IgD-negative memory B cell (primary cell): ENCODE measurements around the gene IGLL1. TPM values are rescaled to one million over a fixed set of nuclear protein-coding genes. Genes with fewer than 3 reads are reported as not detected.
A peak's percentile ranks its signal among the peaks of the same experiment; 100 is the strongest.
"Not testable (repeated sequence)": the region's sequence is repeated elsewhere in the genome, so short reads cannot be mapped to it uniquely, and the experiment has no call there.

ENCODE experiments used
- H3K27ac Mint-ChIP-seq, 3 donors: one replicate each; pipeline ENCODE4 v1.8.0; 2020 to 2022; ENCODE audit warnings: mild to moderate bottlenecking in 3 of 3, mixed read lengths in 3 of 3, moderate library complexity in 1 of 3
- H3K27me3 Mint-ChIP-seq: one replicate; pipeline ENCODE4 v1.8.0; 2021; ENCODE audit warnings: mixed read lengths
- H3K36me3 Mint-ChIP-seq: one replicate; pipeline ENCODE4 v1.8.0; 2020; ENCODE audit warnings: mild to moderate bottlenecking, mixed read lengths
- H3K4me1 Mint-ChIP-seq, 3 donors: one replicate each; pipeline ENCODE4 v1.8.0; 2020 to 2022; ENCODE audit warnings: mixed read lengths in 3 of 3, mild to moderate bottlenecking in 1 of 3
- H3K4me3 Mint-ChIP-seq, 4 donors: one replicate each; pipeline ENCODE4 v1.8.0; 2020 to 2022; ENCODE audit warnings: mild to moderate bottlenecking in 4 of 4, mixed read lengths in 4 of 4, moderate library complexity in 3 of 4
- H3K9me3 Mint-ChIP-seq, 3 donors: one replicate each; pipeline ENCODE4 v1.8.0; 2020 to 2021; ENCODE audit warnings: mixed read lengths in 3 of 3, mild to moderate bottlenecking in 1 of 3
- polyA plus RNA-seq: library from polyadenylated mRNA; unstranded; fragments of 300-500 nt; fragmentation: Illumina TruSeq; gene quantifications from one replicate; pipeline ENCODE4 v1.2.3, GENCODE V29; 2021

The IGLL1 gene
- polyA plus RNA-seq, 1 donor from 2014 or later: not detected

GRCh38 chr22:23557467-23557866 is 22.6 kb downstream of the IGLL1 start:
- Mint-ChIP-seq H3K27me3 (peaks cover 13% of the 10 kb centered on the region), H3K4me1 (no peaks in the 10 kb centered on the region), H3K9me3 (no peaks in the 10 kb centered on the region), H3K36me3 (no peaks in the 10 kb centered on the region), H3K27ac (no peak overlapping the region), H3K4me3 (no peak overlapping the region)

- Mint-ChIP-seq H3K27me3 (peaks cover 10% of the 10 kb centered on the region), H3K9me3 (no peaks in the 10 kb centered on the region), H3K27ac (no peak overlapping the region), H3K36me3 (no peaks in the 10 kb centered on the region), H3K4me1 (no peaks in the 10 kb centered on the region), H3K4me3 (no peak overlapping the region)
These were observed 23.1 kb downstream of the IGLL1 start for GRCh38 chr22:23557036-23557435.

- H3K4me1 Mint-ChIP-seq: no peaks in the 10 kb centered on the region
- H3K4me3 Mint-ChIP-seq: no peak overlapping the region
- no peaks in the 10 kb centered on the region for H3K36me3 Mint-ChIP-seq
- H3K27me3 Mint-ChIP-seq: peaks cover 9% of the 10 kb centered on the region
- H3K27ac Mint-ChIP-seq: peak overlapping the region in 1 of 3 donors; percentile 74
- no peaks in the 10 kb centered on the region for H3K9me3 Mint-ChIP-seq
These were observed 24.0 kb downstream of the IGLL1 start for GRCh38 chr22:23556026-23556620.

- H3K27me3 Mint-ChIP-seq: peaks cover 9% of the 10 kb centered on the region
- H3K36me3 Mint-ChIP-seq: no peaks in the 10 kb centered on the region
These were observed 25.0 kb downstream of the IGLL1 start for GRCh38 chr22:23555118-23555517.

GRCh38 chr22:23553924-23554870 is 25.9 kb downstream of the IGLL1 start:
- Mint-ChIP-seq H3K27me3 (peaks cover 9% of the 10 kb centered on the region), H3K36me3 (no peaks in the 10 kb centered on the region), H3K4me1 (no peaks in the 10 kb centered on the region), H3K4me3 (no peak overlapping the region), H3K9me3 (no peaks in the 10 kb centered on the region), H3K27ac (no peak overlapping the region)

More at GRCh38 chr22:23555118-23555517, 25.0 kb downstream of the IGLL1 start:
- Mint-ChIP-seq H3K4me1 (no peaks in the 10 kb centered on the region), H3K27ac (no peak overlapping the region), H3K9me3 (no peaks in the 10 kb centered on the region), H3K4me3 (peak overlapping the region in 1 of 4 donors; percentile 19)

GRCh38 chr22:23553438-23553837 is 26.7 kb downstream of the IGLL1 start:
- no peak overlapping the region for H3K4me3 Mint-ChIP-seq

GRCh38 chr22:23552573-23552972 is 27.5 kb downstream of the IGLL1 start:
- no peaks in the 10 kb centered on the region for H3K36me3 Mint-ChIP-seq
- peaks cover 0 to 7% (median 2%) of the 10 kb centered on the region in 3 donors for H3K9me3 Mint-ChIP-seq
- peaks cover 10% of the 10 kb centered on the region for H3K27me3 Mint-ChIP-seq
- H3K27ac Mint-ChIP-seq: no peak overlapping the region
- H3K4me3 Mint-ChIP-seq: no peak overlapping the region
- no peaks in the 10 kb centered on the region for H3K4me1 Mint-ChIP-seq

More at GRCh38 chr22:23553438-23553837, 26.7 kb downstream of the IGLL1 start:
- Mint-ChIP-seq H3K9me3 (no peaks in the 10 kb centered on the region), H3K4me1 (no peaks in the 10 kb centered on the region), H3K27ac (no peak overlapping the region), H3K27me3 (peaks cover 9% of the 10 kb centered on the region), H3K36me3 (no peaks in the 10 kb centered on the region)

- Mint-ChIP-seq H3K4me1 (no peaks in the 10 kb centered on the region), H3K27me3 (peaks cover 8% of the 10 kb centered on the region), H3K4me3 (no peak overlapping the region), H3K9me3 (peaks cover 2 to 8% (median 3%) of the 10 kb centered on the region in 3 donors), H3K27ac (no peak overlapping the region), H3K36me3 (no peaks in the 10 kb centered on the region)
These were observed 28.7 kb downstream of the IGLL1 start for GRCh38 chr22:23551385-23551784.

GRCh38 chr22:23550049-23550650 is 29.9 kb downstream of the IGLL1 start:
- Mint-ChIP-seq H3K36me3 (no peaks in the 10 kb centered on the region), H3K27me3 (peaks cover 4% of the 10 kb centered on the region), H3K9me3 (peaks cover 3 to 8% (median 4%) of the 10 kb centered on the region in 3 donors), H3K4me3 (no peak overlapping the region), H3K4me1 (no peaks in the 10 kb centered on the region), H3K27ac (no peak overlapping the region)

GRCh38 chr22:23549198-23549595 is 30.9 kb downstream of the IGLL1 start:
- no peak overlapping the region for H3K4me3 Mint-ChIP-seq
- peaks cover 3% of the 10 kb centered on the region for H3K27me3 Mint-ChIP-seq
- no peaks in the 10 kb centered on the region for H3K4me1 Mint-ChIP-seq
- H3K9me3 Mint-ChIP-seq: peaks cover 3 to 8% (median 4%) of the 10 kb centered on the region in 3 donors
- no peaks in the 10 kb centered on the region for H3K36me3 Mint-ChIP-seq
- H3K27ac Mint-ChIP-seq: no peak overlapping the region

GRCh38 chr22:23548501-23549197 is 31.4 kb downstream of the IGLL1 start:
- Mint-ChIP-seq H3K4me1 (no peaks in the 10 kb centered on the region), H3K27ac (no peak overlapping the region), H3K4me3 (no peak overlapping the region), H3K27me3 (peaks cover 3% of the 10 kb centered on the region), H3K36me3 (no peaks in the 10 kb centered on the region), H3K9me3 (peaks cover 3 to 8% (median 4%) of the 10 kb centered on the region in 3 donors)

- Mint-ChIP-seq H3K27me3 (peaks cover 3% of the 10 kb centered on the region), H3K4me1 (no peaks in the 10 kb centered on the region), H3K4me3 (no peak overlapping the region), H3K36me3 (no peaks in the 10 kb centered on the region), H3K27ac (no peak overlapping the region), H3K9me3 (peaks cover 3 to 8% (median 4%) of the 10 kb centered on the region in 3 donors)
These were observed 32.1 kb downstream of the IGLL1 start for GRCh38 chr22:23547818-23548500.

- H3K27ac Mint-ChIP-seq, H3K36me3 Mint-ChIP-seq: not testable (repeated sequence)
These were observed 32.7 kb downstream of the IGLL1 start for GRCh38 chr22:23547382-23547781.

GRCh38 chr22:23544852-23545251 is 35.2 kb downstream of the IGLL1 start:
- H3K9me3 Mint-ChIP-seq: peaks cover 3 to 8% (median 4%) of the 10 kb centered on the region in 3 donors
- no peaks in the 10 kb centered on the region for H3K4me1 Mint-ChIP-seq
- H3K27me3 Mint-ChIP-seq: peaks cover 6% of the 10 kb centered on the region
- peak overlapping the region in 1 of 3 donors; percentile 50 for H3K27ac Mint-ChIP-seq
- H3K4me3 Mint-ChIP-seq: no peak overlapping the region
- H3K36me3 Mint-ChIP-seq: no peaks in the 10 kb centered on the region

More at GRCh38 chr22:23547382-23547781, 32.7 kb downstream of the IGLL1 start:
- H3K9me3 Mint-ChIP-seq, H3K27me3 Mint-ChIP-seq, H3K4me3 Mint-ChIP-seq, H3K4me1 Mint-ChIP-seq: not testable (repeated sequence)
